Liver (tissue), 9 donors: ENCODE data around the gene CDH16. TPM values are rescaled to one million over a fixed set of nuclear protein-coding genes. Genes with fewer than 3 reads are reported as not detected.

Source experiments
- DNase-seq: peaks from one replicate; pipeline ENCODE4 v3.0.0-alpha.2; 2017; ENCODE audit warnings: low spot score
- H3K27ac ChIP-seq, 2 donors: one replicate each; pipeline ENCODE4 v1.7.0; 2013; ENCODE audit warnings: inconsistent platforms in 2 of 2, low read length in 2 of 2, control low read depth in 1 of 2, low read depth in 1 of 2, mild to moderate bottlenecking in 1 of 2
- H3K27me3 ChIP-seq, 4 donors: one replicate each; pipeline versions ENCODE4 v1.6.1 to v1.7.0; 2013; ENCODE audit warnings: low read length in 3 of 4, inconsistent platforms in 1 of 4, mild to moderate bottlenecking in 1 of 4, moderate library complexity in 1 of 4; ENCODE audit not compliant: control insufficient read depth in 4 of 4, insufficient read depth in 4 of 4
- H3K36me3 ChIP-seq, 4 donors: one replicate each; pipeline versions ENCODE4 v1.6.1 to v1.7.0; 2013; ENCODE audit warnings: low read length in 3 of 4, mild to moderate bottlenecking in 3 of 4, low read depth in 1 of 4, moderate library complexity in 1 of 4; ENCODE audit not compliant: control insufficient read depth in 4 of 4, insufficient read depth in 3 of 4
- H3K4me1 ChIP-seq, 4 donors: one replicate each; pipeline versions ENCODE4 v1.6.1 to v1.7.0; 2013; ENCODE audit warnings: low read length in 3 of 4, mild to moderate bottlenecking in 3 of 4, moderate library complexity in 1 of 4; ENCODE audit not compliant: control insufficient read depth in 4 of 4, insufficient read depth in 4 of 4
- H3K4me3 ChIP-seq, 3 donors: one replicate each; pipeline versions ENCODE4 v1.6.1 to v1.7.0; 2013; ENCODE audit warnings: low read length in 3 of 3, control low read depth in 1 of 3, low read depth in 1 of 3, mild to moderate bottlenecking in 1 of 3
- H3K9ac ChIP-seq, 2 donors: one replicate each; pipeline ENCODE4 v1.7.0; 2013; ENCODE audit warnings: low read length in 2 of 2, mild to moderate bottlenecking in 2 of 2, moderate library complexity in 2 of 2, control low read depth in 1 of 2, low read depth in 1 of 2
- H3K9me3 ChIP-seq, 4 donors: one replicate each; pipeline versions ENCODE4 v1.6.1 to v1.7.0; 2013; ENCODE audit warnings: low read length in 3 of 4; ENCODE audit not compliant: control insufficient read depth in 4 of 4
- ATF3 ChIP-seq: IDR thresholded peaks from 2 replicates; pipeline ENCODE4 v1.6.1; 2016; ENCODE audit warnings: antibody characterized with exemption
- CTCF ChIP-seq: fragments of 150-350 bp; IDR thresholded peaks from 2 replicates; pipeline ENCODE4 v1.5.1; 2017; ENCODE audit warnings: improper control_type of control experiment, low read depth, low read length; ENCODE audit not compliant: missing input control
- EGR1 ChIP-seq, 2 donors: IDR thresholded peaks; 2 replicates each; pipeline ENCODE4 v1.6.1; 2016 to 2018; ENCODE audit warnings: antibody characterized with exemption in 2 of 2, low read depth in 2 of 2
- FOXA1 ChIP-seq: IDR thresholded peaks from 2 replicates; pipeline ENCODE4 v1.6.1; 2016; ENCODE audit warnings: antibody characterized with exemption
- FOXA2 ChIP-seq: IDR thresholded peaks from 2 replicates; pipeline ENCODE4 v1.6.1; 2016; ENCODE audit warnings: antibody characterized with exemption
- GABPA ChIP-seq, 2 donors: IDR thresholded peaks in 1 of 2; conservative IDR thresholded peaks in 1 of 2; 2 replicates each; pipeline ENCODE4 v1.6.1; 2016; ENCODE audit warnings: antibody characterized with exemption in 2 of 2, mild to moderate bottlenecking in 1 of 2, moderate library complexity in 1 of 2
- HNF4A ChIP-seq, 2 donors: conservative IDR thresholded peaks; 2 replicates each; pipeline ENCODE4 v1.6.1; 2016; ENCODE audit warnings: antibody characterized with exemption in 2 of 2, mild to moderate bottlenecking in 2 of 2
- HNF4G ChIP-seq: IDR thresholded peaks from 2 replicates; pipeline ENCODE4 v1.6.1; 2016; ENCODE audit warnings: antibody characterized with exemption
- JUND ChIP-seq, 2 donors: IDR thresholded peaks; 2 replicates each; pipeline ENCODE4 v1.6.1; 2016; ENCODE audit warnings: antibody characterized with exemption in 2 of 2
- MAX ChIP-seq: IDR thresholded peaks from 2 replicates; pipeline ENCODE4 v1.6.1; 2016; ENCODE audit warnings: antibody characterized with exemption
- NR2F2 ChIP-seq: IDR thresholded peaks from 2 replicates; pipeline ENCODE4 v1.6.1; 2016; ENCODE audit warnings: antibody characterized with exemption
- RAD21 ChIP-seq, 2 donors: IDR thresholded peaks; 2 replicates each; pipeline ENCODE4 v1.6.1; 2016; ENCODE audit warnings: antibody characterized with exemption in 2 of 2, mild to moderate bottlenecking in 2 of 2
- RXRA ChIP-seq, 2 donors: IDR thresholded peaks; 2 replicates each; pipeline ENCODE4 v1.6.1; 2017 to 2018; ENCODE audit warnings: antibody characterized with exemption in 2 of 2, mild to moderate bottlenecking in 1 of 2
- SP1 ChIP-seq: IDR thresholded peaks from 2 replicates; pipeline ENCODE4 v1.6.1; 2018; ENCODE audit warnings: antibody characterized with exemption, mild to moderate bottlenecking
- TAF1 ChIP-seq: conservative IDR thresholded peaks from 2 replicates; pipeline ENCODE4 v1.6.1; 2016; ENCODE audit warnings: antibody characterized with exemption, mild to moderate bottlenecking
- YY1 ChIP-seq: IDR thresholded peaks from 2 replicates; pipeline ENCODE4 v1.6.1; 2016; ENCODE audit warnings: antibody characterized with exemption, mild to moderate bottlenecking
- whole genome bisulfite sequencing: extraction: QIAGEN DNeasy Blood & Tissue Kit; methylation state at CpG from one replicate; pipeline ENCODE4 v1.1.7; 2013; 5-methylcytosine and 5-hydroxymethylcytosine counted together
- polyA plus RNA-seq, 2 donors: library from polyadenylated mRNA; stranded (reverse) in 1 of 2; unstranded in 1 of 2; fragments of 200-250 nt in 1 of 2; fragments of >200 nt in 1 of 2; fragmentation: Nextera tagmentation in 1 of 2; extraction: Ambion mirVana in 1 of 2; gene quantifications; one replicate each; pipeline versions ENCODE4 v1.2.1 to v1.2.3, GENCODE V29; 2013 to 2015
- total RNA-seq, 2 donors: library from RNA; depleted of rRNA; stranded (reverse); fragments of >200 nt; gene quantifications; one replicate each; pipeline ENCODE4 v1.2.3, GENCODE V29; 2014
- TF ChIP-seq, protein P1 (sequence below): IDR thresholded peaks from 2 replicates; pipeline ENCODE4 v1.6.1; 2016; ENCODE audit warnings: antibody characterized with exemption
- TF ChIP-seq, protein P2 (sequence below): IDR thresholded peaks from 2 replicates; pipeline ENCODE4 v1.6.1; 2016; ENCODE audit warnings: antibody characterized with exemption, mild to moderate bottlenecking
- donor health status: healthy.
- donor health status: healthy.
- donor health status: healthy.
- donor health status: healthy.
- donor health status: healthy.

Gene CDH16
- total and polyA plus RNA-seq, 4 donors: 0.56 TPM; not detected in 3

DNA sequence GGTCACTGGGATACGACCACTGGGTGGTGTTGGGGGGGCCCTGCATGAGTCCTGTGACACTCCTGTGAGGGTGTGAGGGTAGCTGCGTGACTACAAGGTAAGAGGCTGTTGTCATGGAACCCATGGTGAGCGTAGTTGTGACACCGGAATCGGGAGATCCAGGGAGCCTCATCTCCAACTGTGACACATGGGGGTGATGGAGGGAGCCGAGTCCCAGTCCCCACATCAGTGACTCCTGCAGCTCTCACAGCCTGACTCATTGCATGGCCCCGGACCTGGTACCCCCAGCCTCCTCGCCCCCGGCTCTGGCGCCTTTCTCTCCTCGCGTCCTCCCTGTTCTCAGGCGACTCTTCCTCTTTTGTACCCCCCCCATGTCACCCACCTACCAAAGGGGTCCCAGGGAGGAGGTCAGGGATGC lies 14.2 kb downstream of the CDH16 start (continued):
- TF ChIP-seq, protein P1, sequence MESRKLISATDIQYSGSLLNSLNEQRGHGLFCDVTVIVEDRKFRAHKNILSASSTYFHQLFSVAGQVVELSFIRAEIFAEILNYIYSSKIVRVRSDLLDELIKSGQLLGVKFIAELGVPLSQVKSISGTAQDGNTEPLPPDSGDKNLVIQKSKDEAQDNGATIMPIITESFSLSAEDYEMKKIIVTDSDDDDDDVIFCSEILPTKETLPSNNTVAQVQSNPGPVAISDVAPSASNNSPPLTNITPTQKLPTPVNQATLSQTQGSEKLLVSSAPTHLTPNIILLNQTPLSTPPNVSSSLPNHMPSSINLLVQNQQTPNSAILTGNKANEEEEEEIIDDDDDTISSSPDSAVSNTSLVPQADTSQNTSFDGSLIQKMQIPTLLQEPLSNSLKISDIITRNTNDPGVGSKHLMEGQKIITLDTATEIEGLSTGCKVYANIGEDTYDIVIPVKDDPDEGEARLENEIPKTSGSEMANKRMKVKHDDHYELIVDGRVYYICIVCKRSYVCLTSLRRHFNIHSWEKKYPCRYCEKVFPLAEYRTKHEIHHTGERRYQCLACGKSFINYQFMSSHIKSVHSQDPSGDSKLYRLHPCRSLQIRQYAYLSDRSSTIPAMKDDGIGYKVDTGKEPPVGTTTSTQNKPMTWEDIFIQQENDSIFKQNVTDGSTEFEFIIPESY: no peak
- TF ChIP-seq HNF4A (conservative IDR thresholded peaks at IDR 0.05) (no peak), FOXA1 (no peak)

DNA sequence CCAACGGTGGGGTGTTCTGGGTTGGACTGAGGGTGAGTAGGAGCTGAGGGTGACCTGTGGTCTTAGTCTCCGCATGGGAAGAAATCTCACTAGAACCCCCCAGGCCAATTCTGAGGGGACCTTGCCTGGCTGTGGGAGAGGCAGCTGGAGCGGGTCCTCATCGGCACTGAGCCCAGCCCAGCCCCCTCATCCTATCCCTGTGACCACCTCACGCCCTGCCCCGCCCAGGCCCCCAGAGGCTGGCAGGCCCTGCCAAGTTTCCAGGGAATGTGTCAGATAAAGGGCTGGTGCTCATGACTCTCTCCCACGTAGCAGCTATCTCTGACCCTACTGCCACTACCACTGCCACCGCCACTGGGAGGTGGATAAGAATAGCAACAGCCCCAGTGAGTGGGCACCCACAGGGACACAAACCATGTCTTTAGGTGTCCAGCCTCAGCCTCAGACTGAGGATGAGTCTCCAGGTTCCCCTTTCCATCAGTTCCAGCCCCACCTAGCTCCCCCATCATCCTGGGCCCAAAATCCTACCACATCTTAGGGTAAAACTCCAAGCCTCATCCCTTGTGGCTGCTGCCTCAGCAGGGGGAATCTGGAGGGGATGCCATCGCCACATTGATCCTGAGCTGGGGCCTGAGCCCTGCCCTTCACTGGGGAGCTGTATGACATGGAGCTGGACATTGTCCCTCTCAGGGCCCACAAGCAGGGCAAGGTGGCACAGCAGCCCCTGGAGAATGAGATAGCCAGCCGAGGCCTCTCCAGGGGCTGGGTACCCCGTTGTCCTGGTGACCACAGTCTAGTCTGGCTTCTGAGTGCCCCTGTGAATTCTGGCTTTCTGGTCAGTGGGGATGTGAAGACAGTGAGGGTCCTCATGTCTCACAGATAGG lies 14.9 kb downstream of the CDH16 start:
- Histone ChIP-seq H3K36me3 (no peaks in the 10 kb centered on the region), H3K9me3 (no peaks in the 10 kb centered on the region), H3K4me1 (peaks cover 6 to 18% (median 15%) of the 10 kb centered on the region in 4 donors), H3K4me3 (no peak overlapping the region), H3K27me3 (no peaks in the 10 kb centered on the region), H3K27ac (no peak overlapping the region), H3K9ac (no peak overlapping the region)
- DNase-seq: no peak
- WGBS: 89% methylated on average over 11 of the region's 11 CpGs
- no peak for TF ChIP-seq GABPA (IDR thresholded peaks at IDR 0.05 in 1 of 2, conservative IDR thresholded peaks at IDR 0.05 in 1 of 2)

GRCh38 chr16:66902648-66903543 lies 15.8 kb downstream of the CDH16 start:
- Histone ChIP-seq H3K4me1 (peaks cover 6 to 22% (median 17%) of the 10 kb centered on the region in 4 donors), H3K9ac (no peak overlapping the region), H3K27ac (no peak overlapping the region), H3K36me3 (no peaks in the 10 kb centered on the region), H3K27me3 (no peaks in the 10 kb centered on the region), H3K9me3 (no peaks in the 10 kb centered on the region), H3K4me3 (no peak overlapping the region)
- TF ChIP-seq, protein P1: no peak
- TF ChIP-seq RAD21 (IDR thresholded peaks at IDR 0.05) (no peak), ATF3 (no peak), SP1 (no peak), JUND (IDR thresholded peaks at IDR 0.05) (no peak), FOXA2 (no peak), HNF4G (no peak), YY1 (no peak), EGR1 (IDR thresholded peaks at IDR 0.05; ENCODE audit: low read depth in 2 of 2) (no peak), CTCF (no peak), RXRA (IDR thresholded peaks at IDR 0.05) (no peak), NR2F2 (no peak), GABPA (IDR thresholded peaks at IDR 0.05 in 1 of 2, conservative IDR thresholded peaks at IDR 0.05 in 1 of 2) (no peak), FOXA1 (no peak), MAX (no peak), HNF4A (conservative IDR thresholded peaks at IDR 0.05) (no peak), TAF1 (no peak)
- TF ChIP-seq, protein P2, sequence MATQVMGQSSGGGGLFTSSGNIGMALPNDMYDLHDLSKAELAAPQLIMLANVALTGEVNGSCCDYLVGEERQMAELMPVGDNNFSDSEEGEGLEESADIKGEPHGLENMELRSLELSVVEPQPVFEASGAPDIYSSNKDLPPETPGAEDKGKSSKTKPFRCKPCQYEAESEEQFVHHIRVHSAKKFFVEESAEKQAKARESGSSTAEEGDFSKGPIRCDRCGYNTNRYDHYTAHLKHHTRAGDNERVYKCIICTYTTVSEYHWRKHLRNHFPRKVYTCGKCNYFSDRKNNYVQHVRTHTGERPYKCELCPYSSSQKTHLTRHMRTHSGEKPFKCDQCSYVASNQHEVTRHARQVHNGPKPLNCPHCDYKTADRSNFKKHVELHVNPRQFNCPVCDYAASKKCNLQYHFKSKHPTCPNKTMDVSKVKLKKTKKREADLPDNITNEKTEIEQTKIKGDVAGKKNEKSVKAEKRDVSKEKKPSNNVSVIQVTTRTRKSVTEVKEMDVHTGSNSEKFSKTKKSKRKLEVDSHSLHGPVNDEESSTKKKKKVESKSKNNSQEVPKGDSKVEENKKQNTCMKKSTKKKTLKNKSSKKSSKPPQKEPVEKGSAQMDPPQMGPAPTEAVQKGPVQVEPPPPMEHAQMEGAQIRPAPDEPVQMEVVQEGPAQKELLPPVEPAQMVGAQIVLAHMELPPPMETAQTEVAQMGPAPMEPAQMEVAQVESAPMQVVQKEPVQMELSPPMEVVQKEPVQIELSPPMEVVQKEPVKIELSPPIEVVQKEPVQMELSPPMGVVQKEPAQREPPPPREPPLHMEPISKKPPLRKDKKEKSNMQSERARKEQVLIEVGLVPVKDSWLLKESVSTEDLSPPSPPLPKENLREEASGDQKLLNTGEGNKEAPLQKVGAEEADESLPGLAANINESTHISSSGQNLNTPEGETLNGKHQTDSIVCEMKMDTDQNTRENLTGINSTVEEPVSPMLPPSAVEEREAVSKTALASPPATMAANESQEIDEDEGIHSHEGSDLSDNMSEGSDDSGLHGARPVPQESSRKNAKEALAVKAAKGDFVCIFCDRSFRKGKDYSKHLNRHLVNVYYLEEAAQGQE: no peak
- WGBS: 84% methylated on average over 14 of the region's 14 CpGs
- no peak for DNase-seq
